HG03521 (cell line): ENCODE results near the gene BAIAP2.

Source experiments
- ATAC-seq: cut with Tn5 transposase; IDR thresholded peaks from one replicate; pipeline ENCODE4 v1.9.1; 2021; ENCODE audit warnings: mild to moderate bottlenecking, moderate library complexity; ENCODE audit not compliant: unreplicated experiment

BAIAP2 gene

GRCh38 chr17:81120695-81121621 lies 86.0 kb downstream of the BAIAP2 start:
- ATAC-seq, result no peak

- ATAC-seq, result no peak
Measured at GRCh38 chr17:81121841-81122733, 87.1 kb downstream of the BAIAP2 start.

- no peak for ATAC-seq
Measured at GRCh38 chr17:81123052-81124048, 88.4 kb downstream of the BAIAP2 start.

GRCh38 chr17:81124377-81124776 lies 89.4 kb downstream of the BAIAP2 start:
- ATAC-seq, result no peak

- ATAC-seq, result no peak
Measured at GRCh38 chr17:81125573-81126081, 90.7 kb downstream of the BAIAP2 start.

GRCh38 chr17:81126281-81127132 lies 91.6 kb downstream of the BAIAP2 start:
- no peak for ATAC-seq

- ATAC-seq, result no peak
Measured at GRCh38 chr17:81127133-81127455, 92.1 kb downstream of the BAIAP2 start.

- no peak for ATAC-seq
Measured at GRCh38 chr17:81127526-81128177, 92.7 kb downstream of the BAIAP2 start.

GRCh38 chr17:81128338-81128737 lies 93.4 kb downstream of the BAIAP2 start:
- no peak for ATAC-seq

GRCh38 chr17:81128774-81129173 lies 93.8 kb downstream of the BAIAP2 start:
- ATAC-seq, result no peak

- no peak for ATAC-seq
Measured at GRCh38 chr17:81129289-81129688, 94.3 kb downstream of the BAIAP2 start.

GRCh38 chr17:81129711-81130367 lies 94.9 kb downstream of the BAIAP2 start:
- no peak for ATAC-seq

GRCh38 chr17:81130385-81131361 lies 95.7 kb downstream of the BAIAP2 start:
- ATAC-seq, result no peak

GRCh38 chr17:81131486-81132196 lies 96.7 kb downstream of the BAIAP2 start:
- ATAC-seq, result no peak

- no peak for ATAC-seq
Measured at GRCh38 chr17:81132197-81132540, 97.2 kb downstream of the BAIAP2 start.

- no peak for ATAC-seq
Measured at GRCh38 chr17:81132770-81133723, 98.1 kb downstream of the BAIAP2 start.
